ENCODE results near the gene VEPH1.

Gene VEPH1

DNA sequence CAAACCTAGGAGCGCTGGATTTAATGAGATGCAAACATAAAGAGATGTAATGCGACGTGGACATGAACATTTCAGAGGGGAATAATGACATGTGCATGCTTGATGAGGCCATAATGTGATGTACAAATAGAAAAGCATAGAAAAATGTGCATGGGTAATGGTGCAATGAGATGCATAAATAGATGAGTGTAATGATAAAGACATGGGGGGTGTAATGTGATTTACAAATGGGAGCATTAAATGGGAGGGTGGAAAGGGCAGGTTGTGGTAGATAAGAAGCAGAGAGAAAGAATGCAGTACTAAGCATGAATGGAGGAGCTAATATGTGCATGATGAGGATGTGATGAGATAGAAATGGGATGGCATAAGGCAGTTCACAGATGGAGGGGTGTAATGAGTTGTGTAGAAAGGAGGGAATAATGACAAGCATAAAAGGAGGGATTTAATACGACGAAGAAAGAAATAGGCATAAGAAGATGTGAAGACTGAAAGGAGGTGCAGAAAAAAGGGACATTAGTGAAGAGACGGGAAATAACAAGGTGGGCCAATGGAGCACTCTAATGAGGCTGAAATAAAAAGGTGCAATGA is 205.8 kb downstream of the VEPH1 start:
- DNase-seq (ENCODE audit: low read depth), result no peak
- TF ChIP-seq, protein P1, sequence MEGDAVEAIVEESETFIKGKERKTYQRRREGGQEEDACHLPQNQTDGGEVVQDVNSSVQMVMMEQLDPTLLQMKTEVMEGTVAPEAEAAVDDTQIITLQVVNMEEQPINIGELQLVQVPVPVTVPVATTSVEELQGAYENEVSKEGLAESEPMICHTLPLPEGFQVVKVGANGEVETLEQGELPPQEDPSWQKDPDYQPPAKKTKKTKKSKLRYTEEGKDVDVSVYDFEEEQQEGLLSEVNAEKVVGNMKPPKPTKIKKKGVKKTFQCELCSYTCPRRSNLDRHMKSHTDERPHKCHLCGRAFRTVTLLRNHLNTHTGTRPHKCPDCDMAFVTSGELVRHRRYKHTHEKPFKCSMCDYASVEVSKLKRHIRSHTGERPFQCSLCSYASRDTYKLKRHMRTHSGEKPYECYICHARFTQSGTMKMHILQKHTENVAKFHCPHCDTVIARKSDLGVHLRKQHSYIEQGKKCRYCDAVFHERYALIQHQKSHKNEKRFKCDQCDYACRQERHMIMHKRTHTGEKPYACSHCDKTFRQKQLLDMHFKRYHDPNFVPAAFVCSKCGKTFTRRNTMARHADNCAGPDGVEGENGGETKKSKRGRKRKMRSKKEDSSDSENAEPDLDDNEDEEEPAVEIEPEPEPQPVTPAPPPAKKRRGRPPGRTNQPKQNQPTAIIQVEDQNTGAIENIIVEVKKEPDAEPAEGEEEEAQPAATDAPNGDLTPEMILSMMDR (IDR thresholded peaks at IDR 0.05; ENCODE audit: insufficient read depth, low read depth, low read length, missing control alignments), result no peak
- H3K4me3 ChIP-seq (ENCODE audit: low read depth, low read length), result no peak overlapping the region

DNA sequence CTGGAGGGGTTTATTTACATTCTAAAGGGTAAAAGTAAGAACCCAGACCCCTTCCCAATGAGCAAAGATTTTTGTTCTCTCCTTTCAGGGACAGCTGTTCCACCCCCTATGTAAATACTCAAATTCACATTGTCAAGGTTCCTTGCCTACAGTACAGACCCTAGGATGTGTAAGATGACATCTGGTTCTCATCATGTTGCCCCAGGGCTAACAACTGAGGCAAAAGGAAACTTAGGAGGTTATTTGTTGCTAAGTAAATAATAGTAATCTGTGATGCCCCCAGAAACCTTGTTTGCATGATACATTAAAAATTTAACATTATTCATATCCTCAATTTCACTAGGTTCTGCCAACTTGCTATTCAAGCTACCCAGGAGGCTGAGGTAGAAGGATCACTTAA is 208.3 kb downstream of the VEPH1 start:
- TF ChIP-seq, protein P1 (IDR thresholded peaks at IDR 0.05; ENCODE audit: insufficient read depth, low read depth, low read length, missing control alignments), result no peak
- no peak for DNase-seq (ENCODE audit: low read depth)
- no peak overlapping the region for H3K4me3 ChIP-seq (ENCODE audit: low read depth, low read length)

DNA sequence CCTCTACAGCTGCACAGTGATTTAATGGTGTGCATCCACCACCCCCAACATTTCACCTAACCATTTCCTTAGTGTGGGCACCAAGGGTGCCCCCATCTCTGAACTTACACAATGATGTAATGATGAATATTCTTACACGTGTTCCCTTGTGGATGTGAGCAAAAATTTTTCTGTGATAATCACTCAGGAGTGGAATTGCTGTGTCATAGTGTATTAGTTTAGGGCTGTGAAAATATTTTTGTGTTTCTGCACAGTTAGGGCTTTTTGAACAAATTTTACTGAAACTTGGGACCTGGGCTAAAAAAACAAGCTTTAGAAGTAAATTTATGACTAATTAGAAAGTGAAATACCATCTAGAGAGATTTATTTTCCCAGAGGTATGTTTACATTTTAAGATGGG is 208.7 kb downstream of the VEPH1 start:
- peak; percentile 16 for DNase-seq (ENCODE audit: low read depth)
- no peak overlapping the region for H3K4me3 ChIP-seq (ENCODE audit: low read depth, low read length)
- TF ChIP-seq, protein P1 (IDR thresholded peaks at IDR 0.05; ENCODE audit: insufficient read depth, low read depth, low read length, missing control alignments), result no peak

DNA sequence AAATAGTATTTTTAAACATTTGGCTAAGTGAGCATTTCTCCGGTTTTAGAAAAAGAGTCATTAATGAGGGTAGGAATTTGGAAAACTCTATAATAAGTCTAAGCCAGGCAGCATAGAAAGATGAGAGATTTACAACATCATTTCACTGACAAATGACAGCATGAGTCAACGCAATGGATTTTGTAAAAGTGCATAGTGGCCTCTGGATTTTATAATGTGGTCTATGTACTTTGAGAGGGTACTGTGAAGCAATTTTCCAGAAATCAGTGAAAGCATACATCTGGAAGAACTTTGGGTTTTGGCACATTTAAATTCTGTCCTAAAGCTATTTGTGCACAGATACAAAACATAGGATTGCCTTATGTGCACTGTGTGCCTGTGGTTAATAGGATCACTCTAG is 212.4 kb downstream of the VEPH1 start:
- no peak overlapping the region for H3K4me3 ChIP-seq (ENCODE audit: low read depth, low read length)
- TF ChIP-seq, protein P1 (IDR thresholded peaks at IDR 0.05; ENCODE audit: insufficient read depth, low read depth, low read length, missing control alignments), result no peak
- no peak for DNase-seq (ENCODE audit: low read depth)

DNA sequence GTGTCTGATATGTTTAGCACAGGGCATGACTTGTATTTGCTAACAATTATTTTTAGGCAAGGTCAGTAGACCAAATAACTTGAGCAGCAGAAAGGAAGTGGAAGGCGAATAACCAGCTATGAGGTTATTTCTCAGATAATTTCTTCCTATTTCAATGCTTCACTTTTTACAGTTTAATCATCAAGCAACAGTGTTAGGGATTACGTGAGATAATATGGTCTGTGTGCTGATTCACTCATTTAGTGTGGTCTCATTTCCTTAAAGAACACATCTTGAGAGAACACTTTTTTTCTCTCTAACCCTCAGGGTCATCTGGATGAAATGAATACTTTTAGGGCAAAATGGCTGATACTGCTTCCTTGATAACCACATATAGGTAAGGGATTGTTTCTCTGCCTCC is 217.2 kb downstream of the VEPH1 start:
- TF ChIP-seq, protein P1 (IDR thresholded peaks at IDR 0.05; ENCODE audit: insufficient read depth, low read depth, low read length, missing control alignments), result no peak
- DNase-seq (ENCODE audit: low read depth), result no peak
- no peak overlapping the region for H3K4me3 ChIP-seq (ENCODE audit: low read depth, low read length)

DNA sequence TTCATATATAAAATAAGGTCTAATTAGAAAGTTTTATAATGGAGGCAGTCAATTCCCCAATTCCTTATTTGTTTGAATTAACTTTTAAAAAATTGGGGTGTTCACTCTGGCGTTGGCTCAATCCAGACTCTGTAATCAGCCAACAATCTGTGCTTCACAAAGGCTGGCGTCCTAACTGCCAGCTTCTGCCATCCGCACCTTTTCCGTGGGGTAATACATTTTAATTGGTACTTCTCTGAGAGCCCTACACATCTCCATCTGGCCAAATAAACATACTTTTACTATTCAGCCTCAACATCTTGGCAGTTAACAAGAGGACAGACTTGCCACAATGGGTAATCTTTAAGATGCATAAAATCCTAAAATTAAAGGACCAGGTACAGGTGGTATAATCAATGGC is 218.1 kb downstream of the VEPH1 start:
- no peak for DNase-seq (ENCODE audit: low read depth)
- TF ChIP-seq, protein P1 (IDR thresholded peaks at IDR 0.05; ENCODE audit: insufficient read depth, low read depth, low read length, missing control alignments), result no peak
- no peak overlapping the region for H3K4me3 ChIP-seq (ENCODE audit: low read depth, low read length)

DNA sequence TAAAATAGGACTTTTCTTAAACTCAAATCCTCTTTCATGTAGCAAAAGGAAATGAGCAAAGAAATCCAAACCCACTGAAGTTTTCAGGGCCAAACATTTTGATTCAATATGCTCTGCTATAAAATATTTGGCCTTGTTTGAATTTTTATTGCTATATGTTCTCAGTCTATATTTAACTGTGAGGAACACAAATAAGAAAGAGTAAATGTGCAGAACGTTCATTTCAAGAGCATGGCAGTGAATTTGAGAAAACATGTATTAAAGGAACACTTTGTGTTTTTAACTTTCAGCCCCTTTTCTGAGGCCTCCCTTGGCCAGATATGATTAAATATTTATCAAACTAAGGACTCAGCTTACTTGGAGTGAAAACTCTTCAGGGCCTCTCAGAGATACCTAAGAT is 218.5 kb downstream of the VEPH1 start:
- DNase-seq (ENCODE audit: low read depth), result no peak
- no peak overlapping the region for H3K4me3 ChIP-seq (ENCODE audit: low read depth, low read length)
- TF ChIP-seq, protein P1 (IDR thresholded peaks at IDR 0.05; ENCODE audit: insufficient read depth, low read depth, low read length, missing control alignments), result no peak
